Nephron (organoid): ENCODE results near the gene CDC42EP4.
"Not testable (repeated sequence)": the region's sequence is repeated elsewhere in the genome, so short reads cannot be mapped to it uniquely, and the experiment has no call there.

Source experiments
- H3K27ac Mint-ChIP-seq, 3 experiments: 2 replicates each; pipeline ENCODE4 v1.8.0; 2020; ENCODE audit warnings: mixed read lengths in 3 of 3, mild to moderate bottlenecking in 2 of 3, moderate library complexity in 1 of 3
- H3K27me3 Mint-ChIP-seq: 2 replicates; pipeline ENCODE4 v1.8.0; 2021; ENCODE audit warnings: low read depth, mild to moderate bottlenecking, moderate library complexity, mixed read lengths
- H3K36me3 Mint-ChIP-seq: 2 replicates; pipeline ENCODE4 v1.8.0; 2020; ENCODE audit warnings: low read depth, mixed read lengths
- H3K4me1 Mint-ChIP-seq: 2 replicates; pipeline ENCODE4 v1.8.0; 2020; ENCODE audit warnings: mixed read lengths
- H3K4me3 Mint-ChIP-seq, 3 experiments: 2 replicates each; pipeline ENCODE4 v1.8.0; 2020; ENCODE audit warnings: mild to moderate bottlenecking in 3 of 3, mixed read lengths in 3 of 3, moderate library complexity in 2 of 3
- H3K9me3 Mint-ChIP-seq: 2 replicates; pipeline ENCODE4 v1.8.0; 2020; ENCODE audit warnings: mixed read lengths
- CTCF ChIP-seq, 3 experiments: fragments of 200-600 bp; sonication (generic); IDR thresholded peaks; one replicate each; pipeline ENCODE4 v1.5.0; 2021; ENCODE audit warnings: antibody characterized with exemption in 3 of 3; ENCODE audit not compliant: unreplicated experiment in 3 of 3

The CDC42EP4 gene

GRCh38 chr17:73337330-73337710 lies 25.5 kb upstream of the CDC42EP4 start:
- H3K27me3 Mint-ChIP-seq: no peaks in the 10 kb centered on the region
- H3K36me3 Mint-ChIP-seq: no peaks in the 10 kb centered on the region
- TF ChIP-seq CTCF (IDR thresholded peaks at IDR 0.05; ENCODE audit: unreplicated experiment in 3 of 3): no peak
- H3K9me3 Mint-ChIP-seq: no peaks in the 10 kb centered on the region
- H3K4me1 Mint-ChIP-seq: peaks cover 61% of the 10 kb centered on the region
- peak overlapping the region; percentile 80 to 94 (median 91) for H3K27ac Mint-ChIP-seq
- H3K4me3 Mint-ChIP-seq: peak overlapping the region in 2 of 3 experiments; percentile 11 to 43

- Mint-ChIP-seq H3K9me3 (no peaks in the 10 kb centered on the region), H3K27me3 (no peaks in the 10 kb centered on the region), H3K4me3 (peak overlapping the region in 1 of 3 experiments; percentile 24), H3K27ac (peak overlapping the region; percentile 80 to 94 (median 91)), H3K36me3 (no peaks in the 10 kb centered on the region), H3K4me1 (peaks cover 54% of the 10 kb centered on the region)
- no peak for TF ChIP-seq CTCF (IDR thresholded peaks at IDR 0.05; ENCODE audit: unreplicated experiment in 3 of 3)
Observed at GRCh38 chr17:73336408-73337329, 24.9 kb upstream of the CDC42EP4 start.

GRCh38 chr17:73335591-73336407 lies 24.0 kb upstream of the CDC42EP4 start:
- Mint-ChIP-seq H3K27me3 (peaks cover 4% of the 10 kb centered on the region), H3K4me3 (no peak overlapping the region), H3K9me3 (no peaks in the 10 kb centered on the region), H3K27ac (peak overlapping the region; percentile 6 to 94 (median 91)), H3K36me3 (no peaks in the 10 kb centered on the region), H3K4me1 (peaks cover 48% of the 10 kb centered on the region)
- no peak for TF ChIP-seq CTCF (IDR thresholded peaks at IDR 0.05; ENCODE audit: unreplicated experiment in 3 of 3)

GRCh38 chr17:73334771-73335513 lies 23.1 kb upstream of the CDC42EP4 start:
- Mint-ChIP-seq H3K4me1 (peaks cover 42% of the 10 kb centered on the region), H3K27me3 (peaks cover 4% of the 10 kb centered on the region), H3K4me3 (no peak overlapping the region), H3K9me3 (no peaks in the 10 kb centered on the region), H3K36me3 (no peaks in the 10 kb centered on the region), H3K27ac (peak overlapping the region in 1 of 3 experiments; percentile 91)
- TF ChIP-seq CTCF (IDR thresholded peaks at IDR 0.05; ENCODE audit: unreplicated experiment in 3 of 3): no peak

- not testable (repeated sequence) for H3K27me3 Mint-ChIP-seq, H3K9me3 Mint-ChIP-seq, H3K4me3 Mint-ChIP-seq, H3K36me3 Mint-ChIP-seq
- peaks cover 32% of the 10 kb centered on the region for H3K4me1 Mint-ChIP-seq
- H3K27ac Mint-ChIP-seq: peak overlapping the region in 2 of 3 experiments; percentile 56 to 65
Observed at GRCh38 chr17:73333445-73333844, 21.6 kb upstream of the CDC42EP4 start.

- Mint-ChIP-seq H3K36me3 (no peaks in the 10 kb centered on the region), H3K9me3 (no peaks in the 10 kb centered on the region), H3K27me3 (peaks cover 4% of the 10 kb centered on the region), H3K27ac (no peak overlapping the region), H3K4me1 (peaks cover 16% of the 10 kb centered on the region), H3K4me3 (no peak overlapping the region)
- no peak for TF ChIP-seq CTCF (IDR thresholded peaks at IDR 0.05; ENCODE audit: unreplicated experiment in 3 of 3)
Observed at GRCh38 chr17:73331060-73331459, 19.3 kb upstream of the CDC42EP4 start.
